Ovary (tissue), 3 donors: Measurements from ENCODE around the gene EVX2.

Source experiments
- EP300 ChIP-seq: sonication (generic); formaldehyde crosslinking; IDR thresholded peaks from one replicate; pipeline ENCODE4 v1.6.1; 2017; ENCODE audit warnings: antibody characterized with exemption
- POLR2A ChIP-seq: fragments of 450-650 bp; IDR thresholded peaks from one replicate; pipeline ENCODE4 v1.6.1; 2017; ENCODE audit warnings: antibody characterized with exemption, mild to moderate bottlenecking, moderate library complexity
- TF ChIP-seq, protein P1 (sequence below), 3 donors: fragments of 450-650 bp in 2 of 3; fragments of 200-600 bp in 1 of 3; IDR thresholded peaks; one replicate each; pipeline versions ENCODE4 v1.5.1 to v1.8.0; 2016 to 2022; ENCODE audit warnings: antibody characterized with exemption in 3 of 3, mild to moderate bottlenecking in 1 of 3
- donor health status: DM: no; HTN: no; CAD: no.

DNA sequence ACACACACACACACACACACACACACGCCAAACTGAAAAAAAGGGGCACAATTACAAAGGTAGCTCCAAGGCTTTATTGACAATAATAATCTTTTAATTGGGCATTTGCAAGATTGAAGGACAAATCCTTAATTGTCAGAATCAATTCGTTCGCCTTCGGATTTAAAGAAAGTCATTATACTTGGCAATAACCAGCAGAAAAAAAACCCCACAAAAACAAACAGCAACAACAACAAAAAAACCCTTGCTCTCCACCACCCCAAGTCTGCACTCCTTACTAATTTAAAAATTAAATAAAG, 44.0 kb upstream of the EVX2 start:
- no peak for TF ChIP-seq EP300
- TF ChIP-seq, protein P1, sequence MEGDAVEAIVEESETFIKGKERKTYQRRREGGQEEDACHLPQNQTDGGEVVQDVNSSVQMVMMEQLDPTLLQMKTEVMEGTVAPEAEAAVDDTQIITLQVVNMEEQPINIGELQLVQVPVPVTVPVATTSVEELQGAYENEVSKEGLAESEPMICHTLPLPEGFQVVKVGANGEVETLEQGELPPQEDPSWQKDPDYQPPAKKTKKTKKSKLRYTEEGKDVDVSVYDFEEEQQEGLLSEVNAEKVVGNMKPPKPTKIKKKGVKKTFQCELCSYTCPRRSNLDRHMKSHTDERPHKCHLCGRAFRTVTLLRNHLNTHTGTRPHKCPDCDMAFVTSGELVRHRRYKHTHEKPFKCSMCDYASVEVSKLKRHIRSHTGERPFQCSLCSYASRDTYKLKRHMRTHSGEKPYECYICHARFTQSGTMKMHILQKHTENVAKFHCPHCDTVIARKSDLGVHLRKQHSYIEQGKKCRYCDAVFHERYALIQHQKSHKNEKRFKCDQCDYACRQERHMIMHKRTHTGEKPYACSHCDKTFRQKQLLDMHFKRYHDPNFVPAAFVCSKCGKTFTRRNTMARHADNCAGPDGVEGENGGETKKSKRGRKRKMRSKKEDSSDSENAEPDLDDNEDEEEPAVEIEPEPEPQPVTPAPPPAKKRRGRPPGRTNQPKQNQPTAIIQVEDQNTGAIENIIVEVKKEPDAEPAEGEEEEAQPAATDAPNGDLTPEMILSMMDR (IDR thresholded peaks at IDR 0.05), result no peak
- no peak for TF ChIP-seq POLR2A
